ENCODE measurements around the gene SMPDL3A. TPM values are rescaled to one million over a fixed set of nuclear protein-coding genes. Genes with fewer than 3 reads are reported as not detected.

SMPDL3A gene
- polyA plus RNA-seq, 3 donors from 2014 or later: 0.37 to 1.2 TPM; not detected in 1

DNA sequence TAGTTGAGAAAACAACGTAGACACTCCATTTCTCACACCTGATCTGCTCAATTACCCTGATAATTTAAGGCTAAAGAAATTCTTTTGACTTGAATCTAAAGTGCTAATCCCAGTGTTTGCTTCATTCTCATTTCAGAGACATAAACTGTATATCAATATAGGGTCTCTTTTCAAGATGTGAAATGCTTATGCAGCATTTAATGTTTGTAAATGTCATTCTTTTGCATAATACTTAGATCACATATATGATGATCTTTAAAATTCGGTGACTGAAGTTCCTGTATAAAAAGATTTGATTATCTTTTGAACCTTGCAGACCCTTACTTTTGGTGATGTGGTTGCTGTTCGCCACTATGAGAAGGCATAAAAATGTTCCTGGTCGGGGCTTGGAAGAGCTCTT, 5.7 kb upstream of the SMPDL3A start:
- no peak overlapping the region for H3K27ac Mint-ChIP-seq
- H3K4me3 Mint-ChIP-seq: no peak overlapping the region
- H3K4me1 Mint-ChIP-seq: no peaks in the 10 kb centered on the region
- H3K9me3 Mint-ChIP-seq: no peaks in the 10 kb centered on the region
- DNase-seq: no peak
- H3K36me3 Mint-ChIP-seq: no peaks in the 10 kb centered on the region
- peaks cover 0 to 15% (median 5%) of the 10 kb centered on the region in 3 donors for H3K27me3 Mint-ChIP-seq (ENCODE audit: low read depth in 3 of 3)

GRCh38 chr6:122785891-122786290, 3.2 kb upstream of the SMPDL3A start:
- peaks cover 0 to 21% (median 11%) of the 10 kb centered on the region in 3 donors for H3K27me3 Mint-ChIP-seq (ENCODE audit: low read depth in 3 of 3)

GRCh38 chr6:122787721-122788120, 1.3 kb upstream of the SMPDL3A start:
- Mint-ChIP-seq H3K4me3 (peak overlapping the region in 1 of 5 donors; percentile 40), H3K4me1 (peaks cover 18 to 25% of the 10 kb centered on the region in 2 donors), H3K9me3 (no peaks in the 10 kb centered on the region), H3K36me3 (no peaks in the 10 kb centered on the region), H3K27me3 (ENCODE audit: low read depth in 3 of 3) (peaks cover 2 to 18% (median 12%) of the 10 kb centered on the region in 3 donors), H3K27ac (no peak overlapping the region)
- DNase-seq: no peak

More at GRCh38 chr6:122785891-122786290, 3.2 kb upstream of the SMPDL3A start:
- Mint-ChIP-seq H3K27ac (no peak overlapping the region), H3K36me3 (no peaks in the 10 kb centered on the region), H3K4me3 (no peak overlapping the region), H3K9me3 (no peaks in the 10 kb centered on the region), H3K4me1 (peaks cover 18 to 21% of the 10 kb centered on the region in 2 donors)
- no peak for DNase-seq

DNA sequence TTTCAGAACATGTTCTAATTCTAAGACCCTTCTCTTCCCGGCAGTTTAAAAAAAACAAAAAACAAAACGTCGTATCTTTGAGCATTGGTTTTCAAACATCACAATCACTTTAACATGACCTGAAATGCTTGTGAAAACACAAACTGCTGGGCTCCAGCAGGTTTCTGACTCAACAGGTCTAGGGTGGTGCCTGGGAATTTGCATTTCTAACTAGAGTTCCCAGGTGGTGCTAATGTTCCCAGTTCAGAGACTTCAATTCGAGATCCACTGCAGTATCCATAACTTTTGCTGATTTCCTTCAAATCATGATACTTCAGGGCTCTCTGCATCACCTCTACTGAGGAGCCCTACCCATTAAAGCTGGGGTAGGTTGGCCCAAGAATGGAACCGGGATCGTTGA, 850 bp upstream of the SMPDL3A start:
- peaks cover 18 to 25% of the 10 kb centered on the region in 2 donors for H3K4me1 Mint-ChIP-seq
- H3K27me3 Mint-ChIP-seq (ENCODE audit: low read depth in 3 of 3): peaks cover 2 to 18% (median 11%) of the 10 kb centered on the region in 3 donors
- DNase-seq: no peak
- no peak overlapping the region for H3K27ac Mint-ChIP-seq
- H3K4me3 Mint-ChIP-seq: peak overlapping the region in 1 of 5 donors; percentile 40
- H3K9me3 Mint-ChIP-seq: no peaks in the 10 kb centered on the region
- no peaks in the 10 kb centered on the region for H3K36me3 Mint-ChIP-seq

- Mint-ChIP-seq H3K4me1 (peaks cover 18 to 25% of the 10 kb centered on the region in 2 donors), H3K9me3 (no peaks in the 10 kb centered on the region), H3K27ac (no peak overlapping the region), H3K27me3 (ENCODE audit: low read depth in 3 of 3) (peaks cover 2 to 14% (median 11%) of the 10 kb centered on the region in 3 donors), H3K36me3 (no peaks in the 10 kb centered on the region), H3K4me3 (peak overlapping the region; percentile 73 to 95 (median 89))
- no peak for DNase-seq
Observed at GRCh38 chr6:122788663-122789181, 336 bp upstream of the SMPDL3A start.

GRCh38 chr6:122790028-122790422, 967 bp downstream of the SMPDL3A start:
- Mint-ChIP-seq H3K27me3 (ENCODE audit: low read depth in 3 of 3) (peaks cover 2 to 12% (median 8%) of the 10 kb centered on the region in 3 donors), H3K27ac (peak overlapping the region in 2 of 6 donors; percentile 22 to 54), H3K36me3 (no peaks in the 10 kb centered on the region), H3K4me1 (peaks cover 18 to 25% of the 10 kb centered on the region in 2 donors), H3K4me3 (peak overlapping the region; percentile 84 to 95 (median 89)), H3K9me3 (no peaks in the 10 kb centered on the region)
- DNase-seq: no peak

- no peak for DNase-seq
- Mint-ChIP-seq H3K27me3 (ENCODE audit: low read depth in 3 of 3) (peaks cover 2 to 12% (median 8%) of the 10 kb centered on the region in 3 donors), H3K9me3 (no peaks in the 10 kb centered on the region), H3K27ac (peak overlapping the region in 1 of 6 donors; percentile 29), H3K4me3 (peak overlapping the region; percentile 84 to 95 (median 89)), H3K36me3 (no peaks in the 10 kb centered on the region), H3K4me1 (peaks cover 18 to 25% of the 10 kb centered on the region in 2 donors)
Observed at GRCh38 chr6:122790423-122791309, 1.6 kb downstream of the SMPDL3A start.

DNA sequence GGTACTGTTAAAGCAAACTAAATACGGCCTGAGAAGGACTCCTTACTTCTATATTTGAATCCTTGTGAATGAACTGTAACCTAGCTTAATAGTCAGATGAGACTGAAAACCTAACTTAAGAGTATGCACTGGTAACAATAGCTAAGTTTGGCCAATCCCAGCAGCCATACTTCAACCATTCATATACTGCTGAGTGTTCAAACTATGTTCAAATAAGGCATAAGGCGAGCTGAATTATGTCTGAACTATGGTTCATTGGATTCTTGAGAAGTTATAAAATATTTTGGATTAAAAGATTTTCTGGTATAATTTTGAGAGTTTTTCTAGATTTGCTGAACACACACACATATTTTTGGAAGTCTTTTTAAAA, 2.2 kb downstream of the SMPDL3A start:
- Mint-ChIP-seq H3K36me3 (no peaks in the 10 kb centered on the region), H3K9me3 (no peaks in the 10 kb centered on the region), H3K4me3 (peak overlapping the region in 1 of 5 donors; percentile 95), H3K27ac (no peak overlapping the region), H3K4me1 (peaks cover 18 to 25% of the 10 kb centered on the region in 2 donors), H3K27me3 (ENCODE audit: low read depth in 3 of 3) (peaks cover 2 to 12% (median 8%) of the 10 kb centered on the region in 3 donors)
- DNase-seq: no peak

DNA sequence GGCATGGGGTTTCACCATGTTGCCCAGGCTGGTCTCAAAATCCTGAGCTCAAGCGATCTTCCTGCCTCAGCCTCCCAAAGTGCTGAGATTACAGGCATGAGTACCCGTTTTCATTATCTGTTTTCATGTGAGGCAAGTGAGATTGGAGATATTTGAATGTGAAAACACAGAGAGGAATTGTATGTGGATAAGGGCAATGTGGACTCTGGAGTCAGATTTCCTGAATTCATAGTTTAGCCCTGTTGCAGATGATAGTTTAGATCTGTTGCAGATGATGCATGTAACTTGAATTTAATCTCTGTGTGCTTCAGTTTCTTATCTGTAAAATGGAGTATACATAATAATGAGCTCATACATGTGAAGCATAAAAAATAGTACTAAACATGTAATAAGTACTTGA, 3.7 kb downstream of the SMPDL3A start:
- Mint-ChIP-seq H3K4me1 (peaks cover 18 to 25% of the 10 kb centered on the region in 2 donors), H3K9me3 (peaks cover 0 to 2% (median 0%) of the 10 kb centered on the region in 6 donors), H3K4me3 (no peak overlapping the region), H3K27me3 (ENCODE audit: low read depth in 3 of 3) (peaks cover 2 to 12% (median 7%) of the 10 kb centered on the region in 3 donors), H3K27ac (no peak overlapping the region), H3K36me3 (no peaks in the 10 kb centered on the region)
- no peak for DNase-seq

DNA sequence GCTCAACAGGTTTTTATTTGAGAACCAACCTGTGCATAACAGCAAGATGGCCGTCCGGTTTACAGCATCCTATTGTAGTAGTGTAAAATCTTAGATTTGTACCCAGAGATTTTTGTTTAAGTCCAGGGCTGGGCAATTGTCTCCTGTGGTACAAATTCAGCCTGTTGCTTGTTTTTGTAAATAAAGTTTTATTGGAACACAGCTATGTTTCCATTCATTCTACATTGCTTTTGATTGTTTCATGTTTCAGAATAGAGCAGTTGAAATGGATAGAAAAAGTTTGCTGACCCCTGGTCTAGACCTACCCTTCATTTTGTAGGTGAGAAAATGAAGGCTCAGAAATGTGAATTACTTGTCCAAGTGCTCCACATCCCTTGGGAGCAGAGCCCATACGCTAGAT, 8.5 kb downstream of the SMPDL3A start:
- no peak for DNase-seq
- Mint-ChIP-seq H3K27ac (no peak overlapping the region), H3K4me1 (no peaks in the 10 kb centered on the region), H3K9me3 (peaks cover 0 to 6% (median 0%) of the 10 kb centered on the region in 6 donors), H3K27me3 (ENCODE audit: low read depth in 3 of 3) (peaks cover 0 to 4% (median 0%) of the 10 kb centered on the region in 3 donors), H3K4me3 (no peak overlapping the region), H3K36me3 (no peaks in the 10 kb centered on the region)

- Mint-ChIP-seq H3K27me3 (ENCODE audit: low read depth in 3 of 3) (peaks cover 0 to 4% (median 0%) of the 10 kb centered on the region in 3 donors), H3K36me3 (no peaks in the 10 kb centered on the region), H3K9me3 (peaks cover 0 to 6% (median 0%) of the 10 kb centered on the region in 6 donors), H3K27ac (no peak overlapping the region), H3K4me3 (no peak overlapping the region), H3K4me1 (no peaks in the 10 kb centered on the region)
- no peak for DNase-seq
Observed at GRCh38 chr6:122798099-122798641, 9.1 kb downstream of the SMPDL3A start.

GRCh38 chr6:122799140-122799745, 10.2 kb downstream of the SMPDL3A start:
- peaks cover 0 to 4% (median 0%) of the 10 kb centered on the region in 3 donors for H3K27me3 Mint-ChIP-seq (ENCODE audit: low read depth in 3 of 3)
- no peaks in the 10 kb centered on the region for H3K36me3 Mint-ChIP-seq
- H3K27ac Mint-ChIP-seq: no peak overlapping the region
- no peak overlapping the region for H3K4me3 Mint-ChIP-seq
- no peak for DNase-seq
- H3K9me3 Mint-ChIP-seq: peaks cover 0 to 6% (median 0%) of the 10 kb centered on the region in 6 donors
- no peaks in the 10 kb centered on the region for H3K4me1 Mint-ChIP-seq

GRCh38 chr6:122799916-122800686, 11.0 kb downstream of the SMPDL3A start:
- peaks cover 0 to 6% (median 0%) of the 10 kb centered on the region in 6 donors for H3K9me3 Mint-ChIP-seq
- H3K27ac Mint-ChIP-seq: no peak overlapping the region
- no peak overlapping the region for H3K4me3 Mint-ChIP-seq
- H3K27me3 Mint-ChIP-seq (ENCODE audit: low read depth in 3 of 3): peaks cover 0 to 4% (median 0%) of the 10 kb centered on the region in 3 donors
- DNase-seq: no peak
- H3K4me1 Mint-ChIP-seq: no peaks in the 10 kb centered on the region
- no peaks in the 10 kb centered on the region for H3K36me3 Mint-ChIP-seq
